ENCODE data around the gene DISP2.

DISP2 gene

GRCh38 chr15:40344631-40345120 lies 13.3 kb upstream of the DISP2 start:
- DNase-seq: no peak

DNA sequence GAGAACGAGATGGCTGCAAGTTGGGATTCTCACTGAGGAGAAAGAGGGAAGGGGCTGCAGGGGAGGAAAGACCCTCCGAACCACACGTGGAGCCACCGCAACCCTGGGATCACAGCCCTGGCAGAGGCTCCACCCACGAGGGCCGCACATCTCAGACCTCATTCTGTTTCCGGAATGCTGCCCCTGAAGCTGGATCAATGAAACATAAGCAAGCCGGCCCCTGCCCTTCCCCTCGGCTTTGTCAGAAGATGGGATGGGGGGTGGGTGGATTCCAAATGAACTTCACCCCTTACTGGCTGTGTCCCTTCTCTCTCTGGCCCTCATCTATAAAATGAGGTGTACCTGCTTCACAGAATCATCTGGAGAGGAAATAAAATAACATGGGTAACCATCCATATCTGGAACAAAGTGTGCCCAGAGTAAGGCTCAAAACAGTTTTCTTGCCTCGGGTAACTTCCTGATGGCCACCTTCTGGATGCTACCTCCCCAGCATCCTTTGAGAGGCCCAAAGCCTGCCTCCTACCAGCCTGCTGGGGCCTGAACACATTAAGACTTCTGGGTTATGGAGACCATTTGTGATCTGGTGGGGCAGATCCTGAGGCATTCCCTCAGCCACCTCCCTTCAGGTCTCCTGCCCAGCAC lies 12.7 kb upstream of the DISP2 start:
- no peak for DNase-seq

GRCh38 chr15:40345867-40346578 lies 12.0 kb upstream of the DISP2 start:
- no peak for DNase-seq

DNA sequence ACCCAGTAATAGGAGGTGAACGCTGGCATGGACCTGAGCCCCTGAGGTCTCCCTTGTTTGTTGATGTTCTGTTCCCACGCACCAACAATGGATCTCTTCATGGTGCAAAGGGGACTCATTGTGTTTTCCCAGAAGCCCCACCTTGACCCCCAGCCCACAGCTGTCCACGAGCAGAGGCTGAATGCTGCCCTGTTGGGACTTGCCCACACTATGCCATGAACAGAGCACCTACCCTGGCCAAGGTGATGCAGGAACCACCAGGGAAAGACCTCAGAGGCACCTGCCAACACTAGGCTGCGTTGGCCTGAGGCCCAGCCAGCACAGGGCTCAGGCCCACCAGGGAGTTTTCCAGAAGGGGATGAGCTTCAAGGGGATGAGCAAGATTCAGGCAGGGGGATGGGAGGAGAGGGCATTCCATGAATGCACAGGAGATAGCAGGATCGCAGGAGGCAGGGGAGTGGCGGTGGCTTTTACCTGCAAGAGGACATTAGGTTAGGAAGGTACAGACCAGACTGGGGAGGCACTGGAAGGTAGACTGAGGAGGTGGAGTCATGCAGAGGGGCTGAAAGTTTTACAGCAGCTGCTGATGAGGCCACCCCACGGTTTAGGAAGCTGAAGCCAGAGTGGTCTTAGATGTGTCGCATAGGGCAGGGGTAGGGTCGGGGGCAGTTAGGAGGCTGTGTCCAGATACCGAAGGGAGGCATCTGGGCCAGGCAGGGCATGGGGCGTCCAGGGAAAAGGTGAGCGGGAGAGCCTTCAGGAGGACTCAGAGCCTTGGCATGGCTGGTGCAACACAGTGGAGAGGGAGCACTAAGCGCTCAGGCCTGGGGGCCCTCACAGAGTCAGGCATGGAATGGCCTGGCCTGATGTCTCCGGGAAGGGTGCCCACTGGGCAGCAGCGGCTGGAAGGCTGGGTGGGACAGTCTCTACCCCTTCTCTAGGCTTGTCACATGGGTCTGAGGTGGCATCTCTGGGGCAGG lies 11.2 kb upstream of the DISP2 start:
- DNase-seq: no peak

DNA sequence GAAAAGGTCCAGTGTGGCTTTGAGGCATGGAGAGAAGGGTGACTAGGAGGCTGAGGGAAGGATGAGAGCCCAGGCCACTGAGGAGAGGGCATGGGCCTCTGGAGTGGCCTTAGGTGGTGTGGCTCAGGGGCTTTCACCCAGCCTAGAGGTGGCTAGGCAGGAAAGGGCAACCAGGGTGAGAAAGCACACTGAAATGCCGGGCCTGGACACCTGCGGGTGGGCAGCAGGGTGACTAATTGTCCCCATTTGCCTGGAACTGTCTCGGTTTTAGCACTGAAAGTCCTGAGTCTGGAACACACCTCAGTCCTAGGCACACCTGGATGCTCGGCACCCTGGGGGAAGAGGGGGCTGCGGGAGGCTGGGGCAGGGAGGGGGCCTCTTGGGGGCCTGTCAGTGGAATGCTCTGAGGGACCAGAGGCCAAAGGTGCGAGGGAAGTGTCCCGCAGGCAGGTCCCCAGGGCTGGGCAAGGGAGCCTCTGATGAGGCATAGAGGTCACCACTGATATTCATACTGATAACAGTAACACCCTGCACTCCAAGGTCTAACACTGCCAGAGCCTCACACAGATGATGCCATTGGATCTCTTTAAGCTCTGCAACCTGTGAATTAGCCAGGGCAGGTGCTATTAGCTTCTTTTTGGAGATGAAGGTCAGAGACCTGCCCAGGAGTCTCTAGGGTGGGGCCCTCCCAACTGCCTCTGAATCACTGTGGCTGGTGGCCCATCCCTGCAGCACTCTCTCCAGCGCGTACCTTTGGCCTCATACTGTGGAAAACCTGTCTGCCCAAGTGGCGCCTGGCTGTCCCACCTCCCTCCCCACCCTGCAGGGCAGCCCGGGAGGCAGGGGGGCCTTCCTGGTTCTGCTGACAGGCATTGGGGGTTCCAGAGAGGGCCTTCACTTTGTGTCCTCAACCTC lies 10.2 kb upstream of the DISP2 start:
- DNase-seq: no peak

GRCh38 chr15:40348474-40348870 lies 9.5 kb upstream of the DISP2 start:
- no peak for DNase-seq

GRCh38 chr15:40349163-40349562 lies 8.9 kb upstream of the DISP2 start:
- no peak for DNase-seq

GRCh38 chr15:40352281-40352901 lies 5.6 kb upstream of the DISP2 start:
- no peak for DNase-seq

- DNase-seq: no peak
These were observed 4.3 kb upstream of the DISP2 start for GRCh38 chr15:40353697-40354096.

DNA sequence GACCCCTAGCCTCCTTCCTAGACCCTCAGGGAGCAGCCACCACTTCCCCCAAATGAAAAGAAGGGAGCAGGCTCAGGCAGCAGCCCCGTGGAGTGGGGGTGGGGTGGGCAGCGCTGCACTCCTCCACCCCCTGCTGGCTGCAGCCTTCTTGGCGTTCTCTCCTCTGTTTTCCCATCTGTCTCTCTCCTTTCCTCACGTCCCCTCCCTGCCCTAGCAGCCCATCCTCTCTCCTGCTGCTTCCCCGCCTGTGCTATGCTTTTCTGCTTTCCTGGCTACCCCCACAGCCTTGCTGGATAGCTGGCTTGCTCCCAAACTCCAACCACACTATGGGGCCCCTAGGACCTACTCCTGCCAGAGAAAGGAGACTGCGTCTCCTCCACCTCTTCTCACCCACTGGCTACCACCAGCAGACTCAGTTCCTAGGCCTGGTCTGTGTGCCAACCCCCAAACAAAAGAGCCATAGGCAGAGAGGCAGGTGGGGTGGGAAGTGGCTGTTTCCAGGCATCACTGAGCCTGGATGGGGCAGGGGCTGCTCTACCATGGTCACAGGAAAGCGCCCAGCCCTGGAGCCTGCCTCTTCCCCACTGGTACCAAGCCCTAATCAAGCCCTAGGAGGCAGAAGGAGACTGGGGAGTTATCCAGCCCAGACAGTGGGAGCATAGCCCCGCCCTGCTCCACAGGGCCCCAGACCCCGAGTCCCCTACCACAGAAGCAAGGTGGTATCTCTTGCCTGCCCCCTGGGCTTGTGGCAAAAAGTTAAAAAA lies 3.4 kb upstream of the DISP2 start:
- DNase-seq: no peak

DNA sequence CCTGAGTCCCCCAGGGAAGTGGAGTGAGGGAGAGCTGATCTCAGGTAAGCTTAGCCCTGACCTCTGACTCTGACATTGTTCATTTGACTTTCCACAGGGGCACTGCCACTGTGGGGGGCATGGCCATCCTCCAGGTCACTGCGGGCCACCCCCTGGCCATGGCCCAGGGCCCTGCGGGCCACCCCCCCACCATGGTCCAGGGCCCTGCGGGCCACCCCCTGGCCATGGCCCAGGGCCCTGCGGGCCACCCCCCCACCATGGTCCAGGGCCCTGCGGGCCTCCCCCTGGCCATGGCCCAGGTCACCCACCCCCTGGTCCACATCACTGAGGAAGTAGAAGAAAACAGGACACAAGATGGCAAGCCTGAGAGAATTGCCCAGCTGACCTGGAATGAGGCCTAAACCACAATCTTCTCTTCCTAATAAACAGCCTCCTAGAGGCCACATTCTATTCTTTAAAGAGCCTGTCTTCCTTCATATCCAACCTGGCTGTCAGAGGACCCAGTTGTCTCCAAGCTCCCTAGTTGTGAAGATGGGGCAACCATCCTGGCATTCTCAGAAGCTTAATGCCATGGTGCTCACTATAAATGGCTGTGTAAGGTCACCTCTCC lies 1.9 kb upstream of the DISP2 start:
- no peak for DNase-seq

DNA sequence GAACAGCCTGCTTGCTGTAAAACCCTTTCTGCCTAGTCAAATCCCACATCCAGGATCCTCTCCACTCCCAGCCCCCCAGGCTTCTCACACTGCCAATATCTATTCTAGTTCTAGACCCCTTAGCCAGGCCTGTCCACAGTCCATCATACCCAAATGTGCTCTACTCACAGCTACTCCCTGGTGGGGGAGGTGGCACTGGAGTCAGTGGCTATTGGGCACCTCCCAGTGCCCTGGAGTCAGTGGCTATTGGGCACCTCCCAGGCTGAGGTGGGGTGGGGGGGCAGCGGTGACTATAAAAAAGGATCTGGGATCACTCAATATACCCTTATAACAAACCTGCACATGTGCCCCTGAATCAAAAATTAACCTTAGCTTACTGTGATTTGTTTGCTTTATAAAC lies 773 bp upstream of the DISP2 start:
- no peak for DNase-seq

- no peak for DNase-seq
These were observed 693 bp downstream of the DISP2 start for GRCh38 chr15:40358471-40359353.

DNA sequence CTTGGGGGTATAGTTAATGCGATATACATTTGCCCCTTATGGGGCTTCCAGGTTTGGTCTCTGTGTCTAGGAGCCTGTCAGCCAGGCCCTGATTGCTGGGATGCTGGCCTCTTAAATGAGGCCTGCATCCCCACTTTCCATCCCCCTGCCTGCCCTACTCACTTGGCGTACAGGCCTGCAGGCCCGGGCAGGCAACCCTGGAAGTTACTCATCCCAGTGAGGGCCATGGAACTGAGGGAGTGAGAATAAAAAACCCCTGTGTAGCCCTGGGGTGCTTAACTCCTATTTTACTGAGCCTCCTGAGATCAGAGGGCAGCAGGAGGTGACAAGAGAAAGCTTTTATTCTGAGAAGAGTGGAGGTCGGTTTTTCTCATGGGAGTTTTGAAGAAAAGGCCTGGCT lies 2.0 kb downstream of the DISP2 start:
- DNase-seq: no peak

- no peak for DNase-seq
These were observed 3.6 kb downstream of the DISP2 start for GRCh38 chr15:40361640-40362039.

DNA sequence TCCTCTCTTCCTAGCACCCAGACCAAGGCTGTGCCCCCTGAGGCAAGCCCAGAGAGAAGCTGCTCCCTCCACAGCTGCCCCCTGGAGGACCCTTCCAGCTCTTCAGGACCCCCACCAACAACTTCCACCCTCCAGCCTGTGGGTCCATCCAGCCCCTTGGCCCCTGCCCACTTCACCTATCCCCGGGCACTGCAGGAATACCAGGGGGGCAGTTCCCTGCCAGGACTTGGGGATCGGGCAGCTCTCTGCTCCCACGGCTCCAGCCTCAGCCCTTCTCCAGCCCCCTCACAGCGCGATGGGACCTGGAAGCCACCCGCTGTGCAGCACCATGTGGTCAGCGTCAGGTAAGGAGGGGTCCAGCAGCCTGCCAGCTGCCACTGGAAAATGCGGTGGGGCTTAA lies 5.6 kb downstream of the DISP2 start:
- DNase-seq: no peak

GRCh38 chr15:40364251-40364650 lies 6.2 kb downstream of the DISP2 start:
- DNase-seq: no peak

- no peak for DNase-seq
These were observed 7.0 kb downstream of the DISP2 start for GRCh38 chr15:40365016-40365415.

DNA sequence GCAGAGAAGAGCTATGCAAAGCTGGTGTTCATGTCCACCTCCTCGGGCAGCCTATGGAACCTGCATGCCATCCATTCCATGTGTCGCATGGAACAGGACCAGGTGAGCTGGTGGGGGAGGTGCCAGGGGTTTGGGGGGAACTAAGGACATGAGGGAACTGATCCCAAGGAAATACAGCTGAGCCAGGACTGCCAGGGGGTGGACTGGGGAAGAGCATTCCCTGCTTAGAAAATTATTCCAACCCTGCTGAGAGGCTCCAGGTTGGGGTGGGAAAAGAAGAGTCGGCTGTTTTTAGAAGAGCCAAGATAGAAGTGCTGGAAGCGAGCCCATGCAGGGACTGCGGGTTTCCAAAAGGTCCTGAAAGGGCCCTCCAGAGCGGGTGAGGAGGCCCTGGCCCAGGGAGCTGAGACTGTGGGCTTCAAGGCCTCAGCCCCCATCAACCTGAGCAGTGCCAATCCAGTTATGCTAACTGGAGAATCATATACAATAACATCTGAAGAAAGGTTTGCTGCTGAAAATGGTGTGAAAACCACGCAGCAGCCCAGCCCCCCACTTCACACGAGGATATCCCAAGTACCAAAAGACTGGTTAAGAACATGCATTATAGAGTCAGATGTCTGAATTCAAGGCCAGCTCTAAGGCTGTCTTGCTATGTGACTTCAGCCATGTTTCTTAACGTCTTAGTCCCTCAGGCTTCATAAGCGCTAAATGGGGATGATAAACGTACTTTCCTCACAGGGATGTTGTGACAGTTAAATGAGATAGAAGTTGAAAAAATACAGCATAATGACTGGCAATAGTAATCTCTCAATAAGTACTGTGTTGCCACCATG lies 7.8 kb downstream of the DISP2 start:
- DNase-seq: no peak
